Fibroblast of skin of scalp (primary cell): ENCODE data around the gene SERPIND1.
"Not testable (repeated sequence)": the region's sequence is repeated elsewhere in the genome, so short reads cannot be mapped to it uniquely, and the experiment has no call there.

Experiments used
- DNase-seq: peaks from one replicate; pipeline ENCODE4 v3.0.0-alpha.2; 2013

Gene SERPIND1

GRCh38 chr22:20747223-20747622, 26.7 kb upstream of the SERPIND1 start:
- DNase-seq, result no peak

GRCh38 chr22:20748082-20748481, 25.8 kb upstream of the SERPIND1 start:
- DNase-seq, result no peak

GRCh38 chr22:20748731-20749428, 25.0 kb upstream of the SERPIND1 start:
- DNase-seq, result no peak

GRCh38 chr22:20749453-20749852, 24.5 kb upstream of the SERPIND1 start:
- no peak for DNase-seq

- DNase-seq, result peak; percentile 83
Measured at GRCh38 chr22:20750461-20751184, 23.3 kb upstream of the SERPIND1 start.

- DNase-seq, result no peak
Measured at GRCh38 chr22:20751185-20751851, 22.6 kb upstream of the SERPIND1 start.

GRCh38 chr22:20752104-20752741, 21.7 kb upstream of the SERPIND1 start:
- no peak for DNase-seq

- no peak for DNase-seq
Measured at GRCh38 chr22:20752873-20753272, 21.0 kb upstream of the SERPIND1 start.

GRCh38 chr22:20756846-20757245, 17.1 kb upstream of the SERPIND1 start:
- no peak for DNase-seq

- no peak for DNase-seq
Measured at GRCh38 chr22:20758688-20759087, 15.2 kb upstream of the SERPIND1 start.

GRCh38 chr22:20760084-20760483, 13.8 kb upstream of the SERPIND1 start:
- no peak for DNase-seq

GRCh38 chr22:20761536-20761935, 12.4 kb upstream of the SERPIND1 start:
- DNase-seq, result no peak

- DNase-seq, result no peak
Measured at GRCh38 chr22:20762233-20762796, 11.6 kb upstream of the SERPIND1 start.

- DNase-seq, result no peak
Measured at GRCh38 chr22:20763630-20764470, 10.1 kb upstream of the SERPIND1 start.

- no peak for DNase-seq
Measured at GRCh38 chr22:20764471-20764720, 9.5 kb upstream of the SERPIND1 start.

GRCh38 chr22:20764729-20765128, 9.2 kb upstream of the SERPIND1 start:
- DNase-seq, result no peak

GRCh38 chr22:20765938-20766337, 8.0 kb upstream of the SERPIND1 start:
- DNase-seq, result no peak

- DNase-seq, result no peak
Measured at GRCh38 chr22:20766530-20766929, 7.4 kb upstream of the SERPIND1 start.

GRCh38 chr22:20769496-20769826, 4.5 kb upstream of the SERPIND1 start:
- not testable (repeated sequence) for DNase-seq

- no peak for DNase-seq
Measured at GRCh38 chr22:20771918-20772625, 1.8 kb upstream of the SERPIND1 start.

- no peak for DNase-seq
Measured at GRCh38 chr22:20774882-20775281, 969 bp downstream of the SERPIND1 start.
